Activated CD4-positive, alpha-beta T cell treated with anti-CD3 and anti-CD28 coated beads, Interleukin-2, Interleukin-6, amounts not matched to agents 100 ng/mL and 50 ng/mL, durations not matched to agents 16 hours and 8 hours (primary cell): ENCODE measurements around the gene IL18.
"Not testable (repeated sequence)": the region's sequence is repeated elsewhere in the genome, so short reads cannot be mapped to it uniquely, and the experiment has no call there.

ENCODE experiments used
- DNase-seq: peaks from one replicate; pipeline ENCODE4 v3.0.0-alpha.2; 2020

Gene IL18

DNA sequence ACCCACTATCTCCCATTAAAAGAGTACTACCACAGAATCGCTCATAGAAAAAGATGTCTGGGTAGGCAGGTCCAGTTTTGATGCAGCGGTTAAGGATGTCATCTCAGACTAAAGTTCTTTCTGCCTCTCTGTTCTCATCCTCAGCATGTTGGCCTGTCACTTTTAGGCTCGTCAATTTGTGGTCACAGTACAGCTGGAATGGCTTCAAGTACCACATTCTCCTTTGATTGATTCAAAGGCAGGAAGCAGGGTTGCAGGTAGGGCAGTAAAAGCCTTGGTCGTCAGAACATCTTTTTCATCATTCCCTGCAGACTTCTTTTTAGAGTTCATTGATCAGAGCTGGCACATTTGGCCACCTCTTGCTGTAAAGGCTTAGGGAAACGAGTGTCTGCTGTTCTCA is 48.5 kb downstream of the IL18 start:
- no peak for DNase-seq

DNA sequence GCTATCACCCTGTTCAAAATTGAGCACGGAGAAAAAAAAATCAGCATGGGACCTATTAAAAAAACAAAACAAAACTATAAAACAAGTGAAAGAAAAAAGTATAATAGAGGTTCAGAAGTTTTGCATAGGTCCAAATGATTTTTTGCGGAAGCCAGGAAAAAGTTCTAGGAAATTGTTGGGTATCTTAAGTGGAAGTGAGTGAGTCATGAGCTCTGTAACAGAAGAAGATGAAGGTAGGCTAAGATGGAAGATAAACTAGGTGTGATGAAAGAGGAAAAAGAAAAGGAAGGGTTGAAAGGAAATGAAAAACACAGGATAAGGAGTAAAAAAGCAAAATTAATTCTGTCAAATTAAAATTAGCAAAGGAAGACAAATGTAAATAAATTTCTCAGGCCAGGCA is 49.4 kb downstream of the IL18 start:
- no peak for DNase-seq

DNA sequence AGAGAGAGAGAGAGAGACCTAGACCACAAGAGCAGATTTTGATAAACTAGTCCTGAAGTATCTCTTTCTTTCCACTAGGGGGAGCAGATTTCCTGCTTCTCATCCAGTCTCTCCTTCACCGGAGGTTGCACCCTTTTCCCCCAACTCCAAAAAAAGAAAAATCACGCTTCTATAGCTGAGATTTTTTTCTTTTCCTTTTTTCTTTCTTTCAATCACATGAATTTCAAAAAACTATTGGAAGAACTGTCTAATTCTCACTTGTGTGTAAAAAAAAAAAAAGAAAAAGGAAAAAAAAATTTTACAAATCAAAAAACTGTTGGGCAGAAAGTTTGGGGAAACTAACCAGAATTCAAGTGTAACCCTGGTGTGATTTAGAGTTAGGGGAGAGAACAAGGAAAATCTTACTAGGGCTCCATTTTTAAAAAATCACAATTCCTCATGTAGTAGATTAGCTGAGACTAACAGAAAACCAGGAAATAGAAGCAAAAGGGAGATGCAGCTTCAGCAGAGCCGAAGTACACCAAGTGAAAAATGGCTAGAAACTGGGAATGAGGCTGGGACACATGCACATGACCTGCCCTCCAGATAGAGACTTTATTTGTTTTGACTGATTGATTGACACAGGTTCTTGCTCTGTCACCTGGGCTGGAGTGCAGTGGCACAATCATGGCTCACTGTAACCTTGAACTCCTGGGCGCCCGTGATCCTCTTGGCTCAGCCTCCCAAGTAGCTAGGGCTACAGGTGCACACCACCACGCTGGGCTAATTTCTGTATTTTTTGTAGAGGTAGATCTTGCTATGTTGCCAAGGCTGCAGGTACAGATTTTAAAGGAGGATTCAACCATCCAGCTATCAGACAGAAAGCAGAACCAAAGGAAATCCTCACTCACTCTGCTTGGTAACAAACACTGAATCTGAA is 50.1 kb downstream of the IL18 start:
- DNase-seq = peak; percentile 63

DNA sequence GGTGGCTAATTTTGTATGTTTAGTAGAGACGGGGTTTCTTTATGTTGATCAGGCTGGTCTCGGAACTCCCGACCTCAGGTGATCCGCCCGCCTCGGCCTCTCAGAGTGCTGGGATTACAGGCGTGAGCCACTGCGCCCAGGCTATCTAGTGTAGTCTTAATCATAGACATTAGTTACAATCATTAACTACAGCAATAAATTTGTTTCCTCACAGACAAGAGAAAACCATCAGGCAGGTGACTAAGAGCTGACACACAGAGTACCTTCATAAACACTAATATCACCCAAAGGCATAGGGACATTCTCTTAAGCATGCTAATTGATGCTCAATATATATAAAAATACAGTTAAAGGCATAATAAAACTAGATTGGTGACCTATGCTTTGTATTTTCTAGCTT is 57.8 kb downstream of the IL18 start:
- DNase-seq = no peak

DNA sequence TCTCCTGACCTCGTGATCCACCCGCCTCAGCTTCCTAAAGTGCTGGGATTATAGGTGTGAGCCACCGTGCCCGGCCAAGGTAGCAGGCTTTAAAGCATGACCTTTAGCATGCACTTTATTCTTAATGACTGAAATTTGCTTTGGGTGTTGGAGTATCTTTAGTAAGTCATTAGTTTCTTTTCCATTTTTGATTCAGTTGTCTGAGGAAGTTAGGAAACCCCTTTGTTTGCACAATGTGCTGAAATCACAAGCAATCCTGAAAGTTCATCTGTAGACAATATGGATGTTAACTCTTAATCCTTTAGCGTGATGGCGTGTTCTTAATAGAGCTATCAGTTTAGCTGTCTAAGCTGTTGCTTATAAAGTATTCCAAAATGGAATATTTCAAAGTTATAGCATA is 60.4 kb downstream of the IL18 start:
- DNase-seq = no peak

DNA sequence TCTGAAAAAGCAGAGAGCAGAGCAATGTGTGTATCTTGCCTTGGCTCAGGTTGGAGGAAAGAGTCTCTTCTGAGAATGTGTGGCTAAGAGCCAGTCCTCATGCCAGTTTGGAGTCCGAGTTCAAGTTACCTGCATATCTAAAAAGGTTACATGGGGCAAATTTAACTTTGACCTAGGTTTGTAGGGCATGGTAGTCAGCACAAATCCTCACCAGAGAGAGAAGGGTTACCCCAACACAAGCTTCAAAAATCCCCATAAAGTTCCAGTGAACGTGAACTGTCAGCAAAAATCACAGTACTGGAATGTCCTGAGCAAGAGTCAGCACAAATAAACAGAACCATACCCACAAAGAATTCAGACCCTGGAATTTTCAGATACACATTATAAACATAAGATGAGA is 63.4 kb downstream of the IL18 start:
- DNase-seq = no peak

DNA sequence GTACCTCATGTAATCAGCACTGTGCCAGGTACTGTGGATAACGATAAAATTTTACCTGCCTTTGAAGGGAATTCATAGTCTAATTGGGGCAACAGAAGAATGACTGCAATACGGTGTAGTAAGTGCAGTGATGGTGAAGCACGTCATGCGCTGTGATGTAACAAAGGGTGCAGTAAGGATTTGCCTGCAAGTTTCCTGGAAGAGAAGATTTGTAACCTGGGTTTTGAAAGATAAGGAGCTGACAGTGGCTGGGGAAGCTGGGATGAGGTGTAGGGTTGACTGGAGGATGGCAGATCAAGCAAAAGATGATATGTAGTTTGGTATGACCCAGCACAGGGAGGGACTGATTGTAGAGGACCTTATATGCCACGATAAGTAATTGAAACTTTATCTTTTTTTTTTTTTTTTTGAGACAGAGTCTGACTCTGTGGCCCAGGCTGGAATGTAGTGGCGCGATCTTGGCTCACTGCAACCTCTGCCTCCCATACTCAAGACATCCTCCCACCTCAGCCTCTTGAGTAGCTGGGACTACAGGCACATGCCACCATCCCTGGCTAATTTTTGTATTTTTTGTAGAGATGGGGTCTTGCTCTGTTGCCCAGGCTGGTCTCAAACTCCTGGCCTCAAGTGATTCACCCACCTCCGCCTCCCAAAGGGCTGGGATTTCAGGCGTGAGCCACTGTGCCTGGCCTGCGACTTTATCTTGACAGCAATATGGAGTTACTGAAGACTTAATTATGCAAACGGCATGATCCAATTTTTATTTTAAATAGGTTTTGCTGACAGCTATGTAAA is 66.0 kb downstream of the IL18 start:
- no peak for DNase-seq

DNA sequence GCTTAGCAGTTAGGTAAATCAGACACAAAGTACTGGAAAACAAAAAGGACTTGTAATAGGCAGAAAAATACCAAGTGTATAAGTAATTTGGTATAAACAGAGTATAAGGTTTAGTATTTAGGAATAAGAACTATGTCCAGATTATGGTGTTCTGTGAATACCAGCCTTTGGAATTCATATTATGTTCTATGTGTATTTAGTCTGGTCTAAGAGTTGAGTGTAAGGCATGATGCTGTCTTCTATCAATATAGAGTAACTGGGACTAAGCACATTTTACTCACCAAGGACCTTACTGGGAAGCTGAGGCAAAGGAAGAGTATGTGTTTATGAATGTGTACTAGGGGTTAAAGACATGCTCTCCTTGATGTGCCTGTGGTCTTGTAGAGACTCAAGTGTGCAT is 67.7 kb downstream of the IL18 start:
- no peak for DNase-seq

DNA sequence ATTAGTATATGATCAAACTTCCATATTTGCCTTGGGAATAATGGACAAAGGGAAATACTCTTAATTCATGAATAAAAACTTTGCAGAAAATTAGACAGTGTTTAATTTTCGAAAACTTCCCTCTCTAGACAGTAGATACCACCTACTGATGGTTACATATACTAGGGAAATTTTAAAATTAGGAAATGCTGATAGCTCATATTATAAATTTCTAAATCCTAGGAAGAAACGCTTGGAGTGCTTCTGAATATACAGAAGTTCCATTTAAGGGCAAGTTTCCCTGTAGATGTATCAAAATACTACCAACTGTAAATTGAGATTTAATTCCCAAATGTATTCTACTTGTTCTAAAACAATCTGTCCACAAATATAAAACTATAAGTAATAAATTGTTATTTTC is 68.6 kb downstream of the IL18 start:
- not testable (repeated sequence) for DNase-seq
